Ovary (tissue), 9 donors: ENCODE results near the gene IPO9. TPM values are rescaled to one million over a fixed set of nuclear protein-coding genes. Genes with fewer than 3 reads are reported as not detected.

Experiments
- DNase-seq, 5 donors: peaks; one replicate each; pipeline ENCODE4 v3.0.0-alpha.2; 2019 to 2020
- H3K27ac ChIP-seq, 2 donors: fragments of 200-600 bp; one replicate each; pipeline versions ENCODE4 v1.5.1 to v1.8.0; 2019 to 2022
- H3K27me3 ChIP-seq: fragments of 200-600 bp; one replicate; pipeline ENCODE4 v1.8.0; 2022
- H3K36me3 ChIP-seq: fragments of 200-600 bp; sonication (generic); one replicate; pipeline ENCODE4 v1.5.1; 2019
- H3K4me1 ChIP-seq: one replicate; pipeline ENCODE4 v1.8.1; 2013; ENCODE audit warnings: mild to moderate bottlenecking, moderate library complexity; ENCODE audit not compliant: insufficient read depth
- H3K4me3 ChIP-seq: fragments of 200-600 bp; sonication (generic); one replicate; pipeline ENCODE4 v1.5.1; 2017
- H3K9me3 ChIP-seq, 2 donors: fragments of 200-600 bp in 1 of 2; sonication (generic) in 1 of 2; one replicate each; pipeline versions ENCODE4 v1.5.1 to v1.8.1; 2013 to 2019; ENCODE audit warnings: mild to moderate bottlenecking in 1 of 2, moderate library complexity in 1 of 2
- EP300 ChIP-seq: sonication (generic); formaldehyde crosslinking; IDR thresholded peaks from one replicate; pipeline ENCODE4 v1.6.1; 2017; ENCODE audit warnings: antibody characterized with exemption
- POLR2A ChIP-seq: fragments of 450-650 bp; IDR thresholded peaks from one replicate; pipeline ENCODE4 v1.6.1; 2017; ENCODE audit warnings: antibody characterized with exemption, mild to moderate bottlenecking, moderate library complexity
- WGBS, 3 donors: extraction: QIAGEN DNeasy Blood & Tissue Kit in 1 of 3; methylation state at CpG; one replicate each; pipeline versions ENCODE4 v1.1.5 to v1.1.7; 2013 to 2017; 5-methylcytosine and 5-hydroxymethylcytosine counted together
- intact Hi-C, 4 donors: fragments of 100-400 bp; cut with DNase I; formaldehyde crosslinking; loops; one replicate each; pipeline versions ENCODE4 v1.11.0 to v1.15.1; 2022 to 2023
- polyA plus RNA-seq, 2 donors: library from polyadenylated mRNA; stranded (reverse); fragments of 200-250 nt in 1 of 2; fragments of 350-450 nt in 1 of 2; fragmentation: Illumina TruSeq in 1 of 2; extraction: RNeasy Lipid Tissue Mini Kit (QIAGEN cat#74804) in 1 of 2; gene quantifications; one replicate each; pipeline ENCODE4 v1.2.3, GENCODE V29; 2013 to 2014
- total RNA-seq, 7 donors: library from RNA; depleted of rRNA in 2 of 7; stranded (reverse); fragments of >200 nt in 2 of 7; fragmentation: NEBNext Ultra II Directional in 3 of 7; extraction: Animal tissue kit (Norgen Biotek cat#: 25700) in 3 of 7; gene quantifications; one replicate each; pipeline versions ENCODE4 v1.1.0 to v1.2.4, GENCODE V29; 2016 to 2023
- TF ChIP-seq, protein P1 (sequence below), 3 donors: fragments of 450-650 bp in 2 of 3; fragments of 200-600 bp in 1 of 3; IDR thresholded peaks; one replicate each; pipeline versions ENCODE4 v1.5.1 to v1.8.0; 2016 to 2022; ENCODE audit warnings: antibody characterized with exemption in 3 of 3, mild to moderate bottlenecking in 1 of 3
- donor health status: DM: no; HTN: no; CAD: no; lungs with moderate emphysema.
- donor health status: DM: no; HTN: no; CAD: no.
- donor health status: Bipolar disorder and iron deficiency.
- donor health status: DM: yes; HTN: yes; CAD: no.
- donor health status: DM: no; HTN: no; CAD: no.
- donor health status: DM: yes; HTN: yes; CAD: no.

The IPO9 gene
- total and polyA plus RNA-seq, 9 donors, result 12.9 to 43.8 (median 39.4) TPM

DNA sequence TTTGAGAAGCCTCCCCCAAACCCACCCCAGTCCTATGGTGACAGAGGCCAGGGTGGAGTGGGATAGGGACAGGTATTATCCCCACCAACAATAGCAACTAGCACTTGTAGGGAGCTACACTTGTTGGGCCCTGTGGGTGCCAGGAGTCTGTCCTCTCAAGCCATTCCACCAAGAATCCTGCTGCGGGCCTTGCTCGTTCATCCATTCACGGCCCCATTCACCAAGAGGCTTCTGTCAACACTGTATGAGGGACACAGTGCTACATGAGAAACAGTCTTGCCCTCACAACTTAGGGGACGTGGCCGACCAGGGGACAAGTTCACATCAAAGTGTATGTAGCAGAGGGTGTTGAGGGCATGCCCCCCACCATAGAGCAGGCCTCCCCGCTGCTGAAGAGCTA lies 78.7 kb downstream of the IPO9 start:
- Histone ChIP-seq H3K9me3 (no peaks in the 10 kb centered on the region), H3K27ac (peak overlapping the region in 1 of 2 donors; percentile 94), H3K4me1 (peaks cover 48% of the 10 kb centered on the region), H3K36me3 (no peaks in the 10 kb centered on the region), H3K4me3 (no peak overlapping the region), H3K27me3 (no peaks in the 10 kb centered on the region)
- WGBS, 3 donors, result 85 to 96% (median 90%) methylated on average over 6 of the region's 6 CpGs
- TF ChIP-seq EP300 (no peak), POLR2A (no peak)
- TF ChIP-seq, protein P1, sequence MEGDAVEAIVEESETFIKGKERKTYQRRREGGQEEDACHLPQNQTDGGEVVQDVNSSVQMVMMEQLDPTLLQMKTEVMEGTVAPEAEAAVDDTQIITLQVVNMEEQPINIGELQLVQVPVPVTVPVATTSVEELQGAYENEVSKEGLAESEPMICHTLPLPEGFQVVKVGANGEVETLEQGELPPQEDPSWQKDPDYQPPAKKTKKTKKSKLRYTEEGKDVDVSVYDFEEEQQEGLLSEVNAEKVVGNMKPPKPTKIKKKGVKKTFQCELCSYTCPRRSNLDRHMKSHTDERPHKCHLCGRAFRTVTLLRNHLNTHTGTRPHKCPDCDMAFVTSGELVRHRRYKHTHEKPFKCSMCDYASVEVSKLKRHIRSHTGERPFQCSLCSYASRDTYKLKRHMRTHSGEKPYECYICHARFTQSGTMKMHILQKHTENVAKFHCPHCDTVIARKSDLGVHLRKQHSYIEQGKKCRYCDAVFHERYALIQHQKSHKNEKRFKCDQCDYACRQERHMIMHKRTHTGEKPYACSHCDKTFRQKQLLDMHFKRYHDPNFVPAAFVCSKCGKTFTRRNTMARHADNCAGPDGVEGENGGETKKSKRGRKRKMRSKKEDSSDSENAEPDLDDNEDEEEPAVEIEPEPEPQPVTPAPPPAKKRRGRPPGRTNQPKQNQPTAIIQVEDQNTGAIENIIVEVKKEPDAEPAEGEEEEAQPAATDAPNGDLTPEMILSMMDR (IDR thresholded peaks at IDR 0.05), result no peak
- DNase-seq, result no peak
- intact Hi-C loops, result loop anchor here in 1 of 4 donors (5.0 kb wide), 1 partner anchor 35 kb away; no protein-coding TSS in a partner anchor

DNA sequence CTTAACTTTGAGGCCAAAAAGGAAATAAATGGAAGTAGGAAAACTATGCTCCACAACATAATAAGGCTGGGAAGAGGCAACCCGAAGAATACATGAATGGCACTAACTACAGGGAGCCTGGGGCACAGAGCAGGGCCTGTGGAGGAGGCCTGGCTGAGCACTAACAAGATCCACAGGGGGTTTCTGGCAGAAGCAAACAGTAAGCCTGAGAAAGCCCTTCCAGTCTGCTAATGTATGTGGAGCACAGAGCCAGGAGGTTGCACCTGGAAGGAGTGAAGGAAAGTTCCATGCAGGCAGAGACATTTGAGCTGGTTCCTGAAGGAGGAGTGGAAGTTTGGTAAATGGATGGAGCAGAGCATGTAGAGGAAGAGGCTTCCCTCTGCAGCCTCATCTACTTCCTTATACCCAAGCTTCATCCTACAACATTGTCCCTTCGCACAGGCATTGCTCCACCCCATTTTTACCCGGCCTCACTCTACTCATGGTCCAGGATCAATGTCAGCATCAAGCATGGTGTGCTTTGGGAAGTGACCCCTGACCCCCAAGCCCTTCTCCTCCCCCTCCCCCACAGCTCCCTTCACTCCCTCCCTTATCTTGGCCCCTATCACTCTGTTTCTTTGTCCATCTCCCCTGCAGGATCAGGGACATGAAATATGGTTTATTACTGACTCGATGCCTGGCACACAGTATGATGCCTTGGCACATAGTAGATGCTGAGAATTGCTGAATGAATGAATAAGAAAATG lies 83.0 kb downstream of the IPO9 start:
- Histone ChIP-seq H3K4me3 (no peak overlapping the region), H3K27ac (peak overlapping the region in 1 of 2 donors; percentile 81), H3K4me1 (peaks cover 54% of the 10 kb centered on the region), H3K36me3 (no peaks in the 10 kb centered on the region), H3K27me3 (no peaks in the 10 kb centered on the region), H3K9me3 (no peaks in the 10 kb centered on the region)
- TF ChIP-seq, protein P1 (IDR thresholded peaks at IDR 0.05), result no peak
- no peak for TF ChIP-seq EP300
- TF ChIP-seq POLR2A, result no peak
- intact Hi-C loops, result no loop called here
- no peak for DNase-seq
- WGBS, 3 donors, result 75 to 79% (median 78%) methylated on average over 4 of the region's 4 CpGs

- no peaks in the 10 kb centered on the region for H3K9me3 ChIP-seq
- peaks cover 54% of the 10 kb centered on the region for H3K4me1 ChIP-seq
- intact Hi-C loops, result no loop called here
- no peak overlapping the region for H3K4me3 ChIP-seq
- H3K36me3 ChIP-seq, result no peaks in the 10 kb centered on the region
- no peaks in the 10 kb centered on the region for H3K27me3 ChIP-seq
- TF ChIP-seq EP300, result no peak
- no peak for TF ChIP-seq POLR2A
- TF ChIP-seq, protein P1 (IDR thresholded peaks at IDR 0.05), result no peak
- peak; percentile 72 to 78 (median 74) for DNase-seq
- H3K27ac ChIP-seq, result peak overlapping the region in 1 of 2 donors; percentile 81
- 10 to 22% (median 21%) methylated on average over 5 of the region's 5 CpGs for WGBS, 3 donors
Measured at GRCh38 chr1:201912832-201913231, 83.9 kb downstream of the IPO9 start.

DNA sequence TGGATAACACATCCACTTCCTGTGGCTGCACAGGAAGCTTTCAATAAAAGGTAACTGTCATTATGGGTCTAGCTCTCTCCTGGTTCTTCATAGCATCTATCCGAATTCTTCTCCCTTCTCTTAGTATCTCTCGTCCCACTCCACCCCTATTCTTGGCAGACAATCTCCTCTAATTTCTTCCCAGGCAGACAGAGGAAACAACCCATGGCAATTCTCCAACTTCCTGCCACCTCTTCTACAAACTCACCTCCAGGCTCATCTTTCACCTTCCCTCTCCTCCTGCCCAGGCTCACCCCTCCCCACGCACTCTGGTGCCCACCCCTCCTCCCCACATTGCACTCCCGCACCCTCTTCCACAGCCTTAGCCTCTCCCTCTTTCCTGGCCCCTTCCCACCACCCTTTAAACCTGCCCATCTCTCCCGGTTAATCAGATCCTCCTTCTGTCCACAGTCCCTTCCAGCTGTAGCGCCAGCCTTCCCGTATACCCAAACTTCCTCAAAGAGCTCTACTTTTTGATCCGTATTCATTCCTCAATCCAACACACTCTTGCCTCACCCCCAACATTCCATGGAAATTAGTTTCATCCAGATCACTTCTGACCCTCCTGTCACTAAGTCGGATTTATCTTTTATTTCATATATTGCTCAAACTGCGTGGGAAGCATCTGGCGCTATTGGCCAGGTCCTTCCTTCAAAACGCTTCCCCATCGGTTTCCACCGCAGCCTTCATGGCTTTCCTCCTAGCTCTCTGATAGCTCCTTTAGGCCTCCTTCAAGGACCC lies 85.7 kb downstream of the IPO9 start:
- H3K9me3 ChIP-seq, result no peaks in the 10 kb centered on the region
- no peak overlapping the region for H3K4me3 ChIP-seq
- peak overlapping the region; percentile 9 to 81 for H3K27ac ChIP-seq
- no peaks in the 10 kb centered on the region for H3K27me3 ChIP-seq
- H3K4me1 ChIP-seq, result peaks cover 56% of the 10 kb centered on the region
- no peaks in the 10 kb centered on the region for H3K36me3 ChIP-seq
- intact Hi-C loops, result no loop called here
- WGBS, 3 donors, result 56 to 71% (median 66%) methylated on average over 13 to 14 of the region's 14 CpGs
- TF ChIP-seq POLR2A (no peak), EP300 (no peak)
- TF ChIP-seq, protein P1 (IDR thresholded peaks at IDR 0.05), result no peak
- no peak for DNase-seq
